Measurements from ENCODE around the gene RPTOR.
"Not testable (repeated sequence)": the region's sequence is repeated elsewhere in the genome, so short reads cannot be mapped to it uniquely, and the experiment has no call there.

RPTOR gene

DNA sequence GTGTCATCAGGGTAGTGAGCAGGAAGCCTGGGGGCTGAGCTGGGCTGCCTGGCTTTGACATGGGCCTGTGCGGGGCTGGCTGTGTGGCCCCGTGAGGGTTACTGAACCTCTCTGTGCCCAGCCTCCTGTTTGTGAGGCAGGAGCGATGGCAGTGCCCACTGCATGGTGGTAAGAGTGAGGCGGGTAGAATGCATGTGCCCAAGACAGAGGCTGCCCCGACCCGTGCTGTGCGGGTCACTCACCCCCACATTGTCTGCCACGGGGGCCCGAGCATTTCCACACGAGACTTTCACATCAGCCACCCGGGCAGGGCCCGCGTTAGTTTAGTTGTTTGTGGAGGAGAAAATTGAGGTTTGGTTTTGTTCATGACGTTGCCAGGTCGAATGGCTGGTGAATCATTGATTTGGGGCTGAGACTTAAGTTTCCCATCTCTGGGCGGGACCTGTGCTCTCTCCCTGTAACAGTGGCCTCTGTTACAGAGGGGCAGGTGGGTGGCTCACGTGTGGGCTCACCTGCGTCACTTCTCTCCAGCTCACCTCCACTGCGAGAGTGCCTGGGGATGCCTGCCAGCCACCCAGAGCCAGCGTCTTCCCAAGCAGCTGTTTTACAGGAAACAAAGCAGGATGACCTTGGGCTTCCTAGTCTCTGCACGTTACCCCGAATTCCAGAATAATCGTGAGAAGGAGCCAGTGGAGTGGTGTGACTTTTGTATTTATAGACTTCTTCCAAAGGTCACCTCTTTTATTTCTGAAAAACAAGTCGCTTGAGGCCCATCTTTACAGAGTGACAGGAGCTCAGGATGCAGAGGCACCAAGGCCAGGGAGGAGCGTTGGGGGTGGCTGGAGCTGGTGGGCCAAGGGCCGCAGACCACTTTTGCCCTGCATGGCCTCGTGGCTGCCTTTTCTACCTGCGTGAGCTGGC lies 150.6 kb downstream of the RPTOR start:
- no peak for DNase-seq

DNA sequence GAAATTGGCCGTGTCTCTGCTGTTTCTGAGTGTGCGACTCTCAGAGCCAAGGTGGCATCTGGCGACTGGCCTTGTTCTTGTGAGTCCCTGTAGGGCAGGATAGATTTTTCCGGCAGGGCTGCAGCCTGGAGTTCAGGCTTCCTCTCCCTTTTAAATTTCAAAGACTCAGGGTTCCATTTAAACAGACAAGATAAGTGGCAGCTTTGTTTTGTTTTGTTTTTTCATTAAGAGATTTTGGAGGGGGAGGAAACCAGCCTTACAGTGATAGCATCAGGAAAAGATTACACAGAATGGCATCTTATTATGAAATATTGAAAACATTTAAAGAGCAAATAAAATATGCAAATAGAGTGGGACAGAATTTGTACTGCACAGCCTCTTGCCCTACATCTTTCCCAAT lies 151.3 kb downstream of the RPTOR start:
- DNase-seq: no peak

DNA sequence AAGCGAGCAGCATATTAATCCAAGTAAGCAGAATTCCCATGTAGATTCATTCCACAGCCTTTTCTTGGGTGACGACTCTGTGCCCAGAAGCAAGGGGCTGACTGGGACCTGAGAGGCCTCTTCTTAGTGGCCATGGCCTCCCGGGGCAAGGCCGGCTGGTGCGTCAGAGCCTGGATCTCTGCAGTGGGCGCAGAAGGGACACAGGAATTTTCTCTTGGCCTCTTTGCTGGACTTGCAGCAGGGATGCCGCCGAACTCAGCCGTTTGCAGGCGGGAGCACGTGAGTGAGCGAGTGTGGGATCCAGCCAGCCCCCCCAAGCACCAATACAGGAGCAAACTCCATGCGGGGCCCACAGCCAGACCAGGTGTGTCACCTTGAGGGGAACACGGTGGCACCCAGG lies 151.8 kb downstream of the RPTOR start:
- no peak for DNase-seq

DNA sequence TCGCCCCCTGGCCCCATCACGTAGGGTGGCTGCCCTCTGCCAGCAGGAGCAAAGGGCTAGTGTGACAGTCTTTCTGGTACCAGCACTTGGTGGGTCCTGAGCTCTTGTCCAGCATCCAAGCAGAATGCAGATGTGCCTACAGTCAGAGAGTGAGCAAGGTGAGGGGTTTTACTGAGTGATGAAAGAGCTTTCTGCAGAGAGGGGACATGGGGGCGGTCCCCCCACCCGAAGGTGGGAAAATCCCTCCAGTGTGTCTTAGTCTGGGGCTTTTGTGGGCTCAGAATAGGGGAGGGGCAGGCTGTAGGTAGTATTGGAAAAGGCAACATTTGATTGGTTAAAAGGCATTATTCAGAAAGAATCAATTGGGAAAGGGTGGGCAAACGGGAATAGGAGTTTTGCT lies 152.3 kb downstream of the RPTOR start:
- DNase-seq: no peak

DNA sequence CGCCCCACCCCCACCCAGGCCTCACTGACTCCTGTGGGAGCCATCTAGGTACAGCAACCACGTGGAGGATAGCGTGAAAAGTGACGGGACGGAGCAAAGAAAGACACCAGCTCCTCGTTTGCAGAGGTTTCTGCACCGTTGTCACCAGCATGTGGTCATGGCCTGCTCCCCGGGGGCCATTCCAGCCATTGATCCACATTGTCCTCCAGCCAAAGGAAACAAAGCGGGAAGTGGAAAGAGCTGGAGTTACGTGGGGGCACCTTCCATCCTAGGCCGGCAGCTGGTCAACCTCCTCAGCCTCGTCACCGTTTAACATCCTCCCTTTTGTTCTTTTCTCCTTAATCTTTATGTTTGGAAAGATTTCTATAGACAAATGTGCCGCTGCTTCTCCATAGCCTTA lies 153.7 kb downstream of the RPTOR start:
- no peak for DNase-seq

DNA sequence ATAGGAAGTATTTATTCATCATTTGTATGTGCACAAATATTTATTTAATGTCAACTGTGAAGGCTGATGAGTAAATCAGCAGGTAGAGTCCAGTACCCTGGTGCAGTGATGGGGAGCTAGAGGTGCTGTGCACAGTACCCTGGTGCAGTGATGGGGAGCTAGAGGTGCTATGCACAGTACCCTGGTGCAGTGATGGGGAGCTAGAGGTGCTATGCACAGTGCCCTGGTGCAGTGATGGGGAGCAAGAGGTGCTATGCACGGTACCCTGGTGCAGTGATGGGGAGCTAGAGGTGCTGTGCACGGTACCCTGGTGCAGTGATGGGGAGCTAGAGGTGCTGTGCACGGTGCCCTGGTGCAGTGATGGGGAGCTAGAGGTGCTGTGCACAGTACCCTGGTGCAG lies 154.6 kb downstream of the RPTOR start:
- DNase-seq: not testable (repeated sequence)

DNA sequence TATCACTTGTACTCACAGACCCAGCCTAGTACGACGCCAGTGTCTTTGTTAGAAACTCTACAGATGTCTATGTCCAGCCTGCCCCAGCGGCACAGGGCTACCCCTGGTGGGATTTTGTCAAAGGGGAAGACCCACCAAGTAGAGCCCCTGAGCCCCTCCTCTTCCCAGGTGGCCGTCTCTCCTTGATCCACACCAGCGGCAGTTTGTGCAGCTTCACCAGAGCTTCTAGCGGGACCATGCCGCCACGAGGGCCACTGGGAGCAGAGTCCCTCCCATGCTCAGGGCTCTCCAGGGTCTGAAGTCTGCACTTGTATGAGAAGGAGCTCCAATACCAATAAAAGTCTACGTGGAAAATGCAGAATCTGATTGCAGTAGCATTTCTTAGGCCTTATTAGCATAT lies 157.1 kb downstream of the RPTOR start:
- DNase-seq: no peak

DNA sequence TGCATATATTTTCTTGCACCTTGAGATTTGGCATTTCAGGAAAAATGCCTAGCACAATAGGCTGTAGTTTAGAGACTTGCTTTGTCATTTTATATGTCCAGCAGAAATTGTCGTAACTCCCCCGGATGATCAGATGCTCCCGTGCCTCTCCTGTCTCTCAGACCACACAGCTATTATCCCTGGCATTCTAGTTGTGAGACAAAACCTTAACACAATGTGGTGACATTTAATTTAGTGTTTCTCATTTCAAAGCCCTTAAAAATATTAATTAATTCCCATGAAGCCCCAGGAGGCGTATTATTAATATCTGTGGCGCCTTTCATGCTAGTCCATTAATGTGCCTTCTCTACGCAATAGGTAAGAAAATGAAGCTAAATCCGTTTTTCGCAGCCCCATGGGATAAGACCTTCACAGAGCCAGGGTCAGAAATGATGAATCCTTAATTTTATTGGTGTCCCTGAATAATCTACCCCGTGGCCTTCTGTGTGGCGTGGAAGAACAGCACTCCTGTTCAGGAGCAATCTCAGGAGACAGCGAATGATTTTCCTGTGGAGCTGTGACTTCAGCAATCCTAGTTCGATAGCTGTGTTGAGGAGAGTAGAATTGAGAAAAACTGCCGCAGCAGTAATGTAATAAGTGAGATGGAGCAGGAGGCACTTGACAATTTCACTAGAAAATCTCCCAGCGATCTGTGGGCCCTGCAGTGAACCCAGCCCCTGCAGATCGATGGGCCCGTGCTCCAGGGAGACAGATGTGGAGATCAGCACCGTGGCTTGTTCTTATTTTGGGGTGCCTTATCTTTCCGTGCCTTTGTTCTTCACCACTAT lies 157.9 kb downstream of the RPTOR start:
- DNase-seq: no peak

DNA sequence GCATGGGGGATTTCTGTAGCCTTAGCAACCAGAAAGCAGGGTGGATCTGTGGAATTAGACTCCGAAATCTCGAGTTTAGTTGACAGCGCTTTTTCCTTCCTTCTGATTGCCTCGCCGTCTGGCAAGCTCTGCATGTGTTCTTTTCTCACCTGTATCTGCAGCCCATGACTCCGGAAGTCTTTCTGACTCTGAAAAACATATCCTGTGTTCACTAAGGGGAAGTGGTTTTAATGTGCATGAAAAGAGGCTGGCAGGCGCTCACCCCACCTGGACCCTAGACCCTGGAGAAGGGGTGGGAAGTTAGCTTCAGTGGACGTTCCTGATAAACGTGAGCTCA lies 158.5 kb downstream of the RPTOR start:
- no peak for DNase-seq

DNA sequence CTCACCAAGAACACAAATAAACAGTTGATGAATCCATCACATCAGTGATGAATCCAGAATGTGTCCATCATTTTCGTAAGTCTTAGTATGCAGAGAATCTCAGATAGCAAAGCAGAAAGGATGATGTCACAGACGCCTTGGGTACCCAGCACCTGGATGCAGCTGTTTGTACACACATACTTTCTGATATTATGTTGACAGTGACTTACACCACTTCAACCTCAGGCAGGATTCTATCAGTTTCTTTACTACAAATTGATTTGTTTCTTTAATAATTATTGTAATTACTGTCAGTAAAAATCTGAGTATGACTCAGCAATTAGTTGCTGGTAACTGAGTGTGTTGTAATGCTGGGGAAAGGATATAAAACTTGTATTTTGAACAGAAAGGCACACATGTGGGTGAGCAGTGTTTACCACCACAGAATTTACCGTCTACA lies 159.8 kb downstream of the RPTOR start:
- no peak for DNase-seq

DNA sequence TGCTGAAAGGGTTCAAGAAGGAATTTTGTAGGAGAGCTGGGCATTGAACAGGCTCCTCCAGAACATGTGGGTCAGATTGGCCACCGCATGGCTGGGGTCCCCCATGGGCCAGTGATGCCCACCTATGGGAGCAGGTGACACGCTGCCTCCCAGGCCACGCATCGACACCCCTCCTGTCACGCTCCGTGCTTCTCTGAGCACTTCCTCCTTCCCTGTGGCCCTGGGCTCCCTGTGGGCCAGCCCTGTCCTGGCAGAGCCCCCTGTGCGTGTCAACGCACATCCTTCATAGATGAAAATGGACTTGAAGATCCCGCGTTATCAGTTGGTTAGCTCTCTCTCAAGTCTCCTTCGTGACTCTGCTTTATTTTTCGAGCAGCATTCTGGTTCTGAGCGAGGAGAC lies 160.3 kb downstream of the RPTOR start:
- no peak for DNase-seq

DNA sequence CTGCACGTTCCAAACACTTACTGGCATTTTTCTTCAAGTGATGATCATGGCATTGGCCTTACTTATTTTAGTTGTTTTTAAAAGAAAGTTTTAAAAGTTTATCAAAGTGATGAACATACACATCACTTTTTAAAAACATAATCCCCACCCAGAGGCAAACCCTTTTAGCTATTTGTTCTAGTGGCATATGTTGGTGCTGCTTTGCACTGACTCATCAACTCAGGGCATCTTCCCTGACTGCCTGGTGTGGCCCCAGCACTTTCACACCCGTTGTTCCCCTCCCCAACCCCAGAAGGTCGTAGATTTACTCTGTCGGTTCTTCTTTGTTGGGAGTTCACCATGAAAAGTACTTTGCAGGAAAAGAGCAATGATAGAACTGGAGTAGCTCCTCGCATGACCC lies 161.3 kb downstream of the RPTOR start:
- no peak for DNase-seq

DNA sequence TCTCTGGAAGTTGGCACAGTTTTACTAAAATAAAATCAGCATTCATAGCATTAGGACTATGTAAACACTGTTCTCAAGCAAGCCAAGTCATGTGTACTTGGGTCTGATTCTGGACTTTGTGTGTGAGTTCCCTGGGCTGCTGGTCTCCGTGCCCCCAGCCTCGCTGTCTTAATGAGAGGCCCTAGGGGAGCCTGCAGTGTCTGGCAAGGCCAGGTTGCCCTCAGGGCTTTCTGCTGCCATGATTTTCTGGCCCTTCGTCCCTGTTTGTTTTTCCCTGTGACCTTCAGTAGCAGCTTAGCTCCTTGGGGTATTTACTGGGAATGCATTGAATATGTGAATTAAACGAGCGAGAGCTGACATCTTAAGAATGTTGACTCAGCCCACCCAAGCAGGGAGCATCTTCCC lies 161.8 kb downstream of the RPTOR start:
- no peak for DNase-seq

DNA sequence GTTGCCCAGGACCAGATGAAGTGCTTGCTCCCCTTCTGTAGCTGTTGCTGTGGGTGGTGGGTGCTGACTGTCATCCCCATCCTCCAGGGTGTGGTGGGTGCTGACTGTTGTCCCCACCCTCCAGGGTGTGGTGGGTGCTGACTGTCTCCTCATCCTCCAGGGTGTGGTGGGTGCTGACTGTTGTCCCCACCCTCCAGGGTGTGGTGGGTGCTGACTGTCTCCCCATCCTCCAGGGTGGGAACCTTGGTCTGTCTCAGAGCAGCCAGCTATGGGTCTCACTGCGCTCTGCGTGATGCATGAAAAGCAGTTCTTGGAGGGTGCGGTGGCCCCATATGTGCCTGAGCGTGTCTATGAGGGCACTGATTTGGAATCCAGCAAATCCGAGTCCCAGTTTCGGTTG lies 163.8 kb downstream of the RPTOR start:
- DNase-seq: no peak

DNA sequence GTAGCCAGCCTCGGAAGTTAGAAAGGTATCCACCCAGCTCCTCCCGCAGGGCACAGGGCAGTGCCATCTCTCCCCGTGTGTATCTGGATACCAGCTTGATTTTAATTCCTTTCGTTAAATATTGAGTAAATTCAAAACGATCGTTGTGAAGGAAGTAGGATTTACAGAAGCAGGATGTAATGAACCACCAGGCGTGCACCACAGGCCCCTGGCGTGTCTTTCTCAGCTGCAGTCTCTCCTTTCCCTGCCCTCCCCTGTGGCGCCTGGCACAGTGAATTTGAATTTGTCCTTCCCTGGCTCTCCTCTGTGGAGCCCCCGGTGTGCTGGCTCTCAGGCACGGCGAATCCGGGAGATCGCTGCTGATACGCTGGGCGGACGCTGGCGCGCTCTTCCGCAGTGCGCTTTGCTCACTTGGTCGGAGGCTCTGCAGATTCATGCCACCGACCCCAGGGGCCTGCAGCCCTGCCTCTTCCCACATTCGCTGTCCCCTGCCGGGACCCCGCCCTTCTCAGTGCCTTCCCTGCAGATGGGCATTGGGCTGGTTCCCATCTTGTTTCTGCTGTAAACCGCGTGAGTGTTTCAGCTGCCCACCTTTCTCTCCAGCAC lies 164.6 kb downstream of the RPTOR start:
- DNase-seq: no peak

DNA sequence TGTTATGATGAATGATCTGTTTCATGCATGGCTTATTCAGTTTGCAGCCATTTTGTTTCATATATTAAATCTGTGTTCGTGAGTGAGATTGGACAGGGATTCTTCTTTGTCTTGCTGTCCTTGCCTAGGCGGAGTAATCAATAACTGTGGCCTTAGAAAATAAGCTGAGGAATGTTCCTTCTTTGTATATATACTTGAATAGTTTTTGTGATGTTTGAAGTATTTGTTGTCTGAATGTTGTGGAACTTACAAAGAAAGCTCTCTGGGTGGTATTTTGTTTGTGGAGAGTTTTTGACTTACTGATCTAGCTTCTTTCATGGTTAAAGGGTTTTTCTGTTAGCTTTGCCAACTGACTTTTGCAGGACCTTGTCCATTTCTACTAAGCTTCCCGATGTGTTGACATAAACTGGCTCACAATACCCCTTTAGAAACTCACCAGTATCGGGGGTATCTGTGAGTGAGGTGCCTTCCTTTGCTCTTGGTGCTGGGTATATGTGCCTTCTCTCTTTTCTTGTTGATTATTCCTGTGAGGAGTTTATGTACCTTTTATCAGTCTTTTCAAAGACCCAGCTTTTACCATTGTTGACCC lies 166.2 kb downstream of the RPTOR start:
- no peak for DNase-seq

DNA sequence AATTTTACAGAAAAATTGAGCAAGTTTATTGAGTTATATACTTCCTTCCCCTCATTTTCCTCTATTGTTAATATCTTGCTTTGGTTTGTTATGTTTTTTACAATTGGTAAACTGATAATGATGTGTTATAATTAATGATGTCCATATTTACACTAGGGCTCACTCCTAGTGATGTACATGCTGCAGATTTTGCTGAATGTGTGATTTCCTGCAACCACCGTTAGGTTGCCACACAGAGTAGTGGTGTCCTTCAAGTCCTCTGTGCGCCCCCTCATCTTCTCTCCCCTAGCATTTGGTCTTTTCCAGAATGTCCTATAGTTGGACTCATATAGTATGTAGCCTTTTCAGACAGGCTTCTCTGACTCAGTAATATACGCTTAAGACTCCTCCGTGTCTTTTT lies 167.5 kb downstream of the RPTOR start:
- no peak for DNase-seq

DNA sequence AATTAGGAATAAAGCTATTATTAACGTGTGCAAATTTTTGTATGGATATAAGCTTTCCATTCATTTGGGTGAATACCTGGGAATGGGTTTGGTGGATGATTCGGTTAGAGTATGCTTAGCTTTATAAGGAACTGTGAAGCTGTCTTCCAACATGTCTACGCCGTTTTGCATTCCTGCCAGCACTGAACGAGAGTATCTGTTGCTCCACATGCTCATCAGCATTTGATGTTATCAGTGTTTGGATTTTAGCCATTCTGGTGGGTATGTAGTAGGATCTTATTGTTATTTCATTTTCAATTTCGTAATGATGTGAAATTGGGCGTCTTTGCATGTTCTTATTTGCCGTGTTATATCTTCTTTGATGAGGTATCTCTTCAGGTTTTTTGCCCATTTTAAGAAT lies 168.0 kb downstream of the RPTOR start:
- DNase-seq: no peak

DNA sequence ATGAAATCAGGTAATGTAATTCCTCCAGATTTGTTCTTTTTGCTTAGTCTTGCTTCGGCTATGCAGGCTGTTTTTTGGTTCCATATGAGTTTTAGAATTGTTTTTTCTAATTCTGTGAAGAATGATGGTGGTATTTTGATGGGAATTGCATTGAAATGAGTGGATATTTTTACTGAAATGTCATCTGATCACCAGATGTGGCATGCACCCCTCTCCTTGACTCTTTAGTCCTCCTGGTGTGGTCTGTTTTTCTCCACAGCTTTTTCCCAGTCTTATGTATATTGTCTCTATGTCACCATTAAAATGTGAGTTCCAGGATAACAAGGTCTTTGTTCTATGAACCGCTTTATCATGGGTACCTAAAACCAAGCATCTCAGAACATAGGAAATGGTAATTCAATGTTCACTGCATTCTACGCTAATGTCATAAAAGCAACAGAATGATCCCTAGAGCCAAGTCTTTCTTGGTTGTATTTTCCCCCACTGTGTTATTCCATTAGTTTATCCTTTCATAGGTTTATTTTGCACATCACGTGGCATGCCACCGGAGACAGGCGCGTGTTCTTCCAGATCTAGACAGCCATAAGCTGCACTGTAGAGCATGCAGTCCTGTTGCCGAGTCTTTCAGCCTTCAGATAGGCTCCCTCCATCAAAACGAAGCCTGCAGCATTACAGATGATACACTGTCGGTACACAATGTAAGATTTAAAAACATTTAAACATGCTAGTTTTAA lies 172.5 kb downstream of the RPTOR start:
- DNase-seq: no peak

DNA sequence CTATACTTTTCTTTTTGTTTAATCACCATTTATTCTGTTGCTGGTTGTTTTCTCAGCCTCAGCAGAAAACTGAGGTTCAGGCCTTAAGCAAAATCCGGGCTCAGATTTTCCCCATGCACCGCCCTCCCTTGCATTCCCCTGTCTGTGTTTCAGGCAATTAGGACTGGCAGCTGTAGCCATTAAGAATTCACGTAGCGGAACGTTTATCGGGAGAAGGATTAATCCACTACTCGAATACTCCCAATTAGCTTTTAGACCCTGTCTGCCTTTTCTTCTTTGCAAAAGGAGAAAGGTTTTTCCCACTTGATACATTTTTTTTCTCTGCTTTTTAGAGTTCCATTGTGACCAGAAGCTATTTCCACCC lies 173.1 kb downstream of the RPTOR start:
- no peak for DNase-seq

DNA sequence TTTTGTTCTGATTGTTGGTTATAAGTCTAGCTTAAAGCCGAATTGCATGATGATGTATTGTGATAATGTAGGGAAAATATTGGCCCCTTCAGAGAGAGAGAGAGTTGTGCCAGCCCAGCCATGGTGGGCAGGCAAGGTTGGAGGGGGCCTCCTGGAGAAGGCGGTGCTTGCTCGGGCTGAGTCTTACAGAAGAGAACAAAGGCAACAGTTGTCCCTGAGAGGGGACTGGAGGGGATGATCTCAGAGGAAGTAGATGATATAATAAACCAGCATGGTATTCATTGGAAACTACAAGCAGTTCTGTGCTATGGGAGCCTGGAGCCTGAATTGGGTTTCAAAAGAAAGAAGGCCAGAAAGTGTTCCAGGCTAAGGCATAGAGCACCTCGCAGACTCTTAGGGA lies 173.8 kb downstream of the RPTOR start:
- no peak for DNase-seq

DNA sequence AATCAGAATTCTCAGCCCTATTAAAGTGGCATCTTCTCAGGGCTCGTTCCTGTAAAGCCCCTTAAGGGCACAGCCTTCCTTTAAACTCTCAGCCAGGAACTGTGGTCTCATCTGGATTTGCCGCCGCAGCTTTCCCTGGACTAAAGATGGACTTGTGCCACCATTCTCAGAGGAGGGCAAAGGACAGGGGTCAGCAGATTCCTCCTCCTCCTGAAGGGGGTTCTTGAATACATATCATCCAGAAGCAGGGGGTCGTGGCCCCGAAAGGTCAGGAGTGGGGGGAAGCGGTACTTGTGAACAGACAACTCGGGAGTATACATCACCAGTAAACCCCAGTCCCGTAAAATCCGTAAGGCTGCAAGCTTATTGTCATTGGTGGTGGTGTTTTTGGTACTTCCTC lies 174.8 kb downstream of the RPTOR start:
- DNase-seq: no peak
